ENCODE results near the gene DNAJC15. TPM values are rescaled to one million over a fixed set of nuclear protein-coding genes. Genes with fewer than 3 reads are reported as not detected.

DNAJC15 gene
- total and polyA plus RNA-seq, 2 of the 4 experiments (the other 2 are of a cell fraction) = 7.0 to 22.0 TPM

- peak overlapping the region; percentile 96 for H2BK20ac ChIP-seq (ENCODE audit: low read depth, low read length)
- peak overlapping the region; percentile 96; the same call in 2 of the 3 replicates for H2BK15ac ChIP-seq (ENCODE audit: low read depth, low read length)
- no peaks in the 10 kb centered on the region for H3K36me3 ChIP-seq (ENCODE audit: control insufficient read depth, insufficient read depth, low read length)
- H3K56ac ChIP-seq (ENCODE audit: extremely low read depth, insufficient read depth, low read length) = peak overlapping the region; percentile 38; the same call in 1 of the 2 replicates
- H3K14ac ChIP-seq (replicated peaks; ENCODE audit: low read depth, low read length) = peak overlapping the region; percentile 61
- H3K27me3 ChIP-seq (ENCODE audit: control insufficient read depth, insufficient read depth, low read length) = no peaks in the 10 kb centered on the region
- DNase-seq (peak; percentile 63), ATAC-seq (ENCODE audit: low read depth) (peak; percentile 60)
- H3K9ac ChIP-seq (ENCODE audit: low read depth, low read length) = no peak overlapping the region
- peak overlapping the region; percentile 84 for H3K18ac ChIP-seq (ENCODE audit: low read depth, low read length)
- H3K79me1 ChIP-seq (ENCODE audit: low read depth in 1 of 2, low read length in 2 of 2) = no peaks in the 10 kb centered on the region
- TF ChIP-seq CTCF (conservative IDR thresholded peaks at IDR 0.05; ENCODE audit: low read depth, low read length) = no peak
- ChIA-PET CTCF (interaction anchor here (0.6 kb wide), 1 partner anchor 364 kb away, joined by 3 read pairs; no protein-coding TSS in a partner anchor), POLR2A (ENCODE audit: unreplicated experiment) (no interaction called here)
- H2AFZ ChIP-seq (replicated peaks; ENCODE audit: low read length, poor library complexity) = peak overlapping the region; percentile 16
- no TSS peak for BruUV-seq (replicated peaks)
- peak overlapping the region; percentile 94 for H3K4ac ChIP-seq (ENCODE audit: low read depth, low read length)
- peak overlapping the region; percentile 62 for H3K23ac ChIP-seq (ENCODE audit: low read depth, low read length)
- H3K27ac ChIP-seq (ENCODE audit: insufficient read depth, low read length) = peak overlapping the region; percentile 11
- dilution Hi-C loops (cut with HindIII; ENCODE audit: low sequenced_read_pairs, unreplicated experiment) = no loop called here
- in situ Hi-C loops (cut with MboI; ENCODE audit: low sequenced_read_pairs) = no loop called here
- peak overlapping the region; percentile 75 to 87; a peak in 3 of 4 replicates for H4K8ac ChIP-seq (ENCODE audit: low read depth in 2 of 2, low read length in 2 of 2)
- H2AK5ac ChIP-seq (ENCODE audit: low read depth, low read length) = peak overlapping the region; percentile 89
- peaks cover 21% of the 10 kb centered on the region for H3K4me1 ChIP-seq (ENCODE audit: control insufficient read depth, insufficient read depth, low read length)
- H2BK5ac ChIP-seq (ENCODE audit: low read depth, low read length, poor library complexity, severe bottlenecking) = peak overlapping the region; percentile 51
- peaks cover 13% of the 10 kb centered on the region for H3K9me1 ChIP-seq (ENCODE audit: insufficient read depth, low read length)
- peak overlapping the region; percentile 94 for H2BK120ac ChIP-seq (ENCODE audit: low read depth, low read length)
- peak overlapping the region; percentile 28; the same call in 1 of the 2 replicates for H3K4me2 ChIP-seq (ENCODE audit: low read depth, low read length)
- peak overlapping the region; percentile 70 for H2AK9ac ChIP-seq (replicated peaks; ENCODE audit: low read depth, low read length, poor library complexity)
- H4K5ac ChIP-seq (ENCODE audit: low read depth, low read length) = peak overlapping the region; percentile 89; the same call in 1 of the 2 replicates
- WGBS, 2 experiments (ENCODE audit: extremely low coverage in 2 of 2, insufficient read length in 1 of 2) = no CpG with 5 or more reads among the region's 3 CpGs
- peak overlapping the region; percentile 88 for H4K91ac ChIP-seq (ENCODE audit: insufficient read depth, low read depth, low read length)
- H3K4me3 ChIP-seq (ENCODE audit: insufficient read depth, low read depth, low read length) = no peak overlapping the region
- no peaks in the 10 kb centered on the region for H4K20me1 ChIP-seq (ENCODE audit: insufficient read depth, low read length)
- intact Hi-C loops (cut with micrococcal nuclease) = no loop called here
- H3K9me3 ChIP-seq (ENCODE audit: control insufficient read depth, insufficient read depth, low read length) = no peaks in the 10 kb centered on the region
Observed at GRCh38 chr13:43006893-43007631, 16.3 kb upstream of the DNAJC15 start.
